ENCODE measurements around the gene JADE2. TPM values are rescaled to one million over a fixed set of nuclear protein-coding genes. Genes with fewer than 3 reads are reported as not detected.

The JADE2 gene
- total RNA-seq, 2 experiments from 2014 or later, result 58.1 to 68.0 TPM

- peaks cover 50% of the 10 kb centered on the region for H3K36me3 Mint-ChIP-seq (ENCODE audit: low read depth)
- POLR2A ChIA-PET, result no interaction called here
- H3K9me3 Mint-ChIP-seq (ENCODE audit: low read depth), result no peaks in the 10 kb centered on the region
- intact Hi-C loops (cut with DNase I, micrococcal nuclease), result no loop called here
- H3K27ac Mint-ChIP-seq, result no peak overlapping the region
- DNase-seq (no peak), ATAC-seq (no peak)
- H3K4me1 Mint-ChIP-seq, result peaks cover 3% of the 10 kb centered on the region
- H3K27me3 Mint-ChIP-seq, result no peaks in the 10 kb centered on the region
- H3K4me3 Mint-ChIP-seq, result no peak overlapping the region
- CTCF ChIA-PET, result interaction anchor here (1.6 kb wide), 1 partner anchor 15 kb away, joined by 4 read pairs; no protein-coding TSS in a partner anchor
These were observed 37.8 kb downstream of the JADE2 start for GRCh38 chr5:134563221-134563620.

- ATAC-seq (no peak), DNase-seq (no peak)
- peak overlapping the region; percentile 19 for H3K27ac Mint-ChIP-seq
- no peak overlapping the region for H3K4me3 Mint-ChIP-seq
- H3K4me1 Mint-ChIP-seq, result peaks cover 4% of the 10 kb centered on the region
- ChIA-PET POLR2A (no interaction called here), CTCF (interaction anchor here (0.8 kb wide), 1 partner anchor 14 kb away, joined by 4 read pairs; no protein-coding TSS in a partner anchor)
- peaks cover 51% of the 10 kb centered on the region for H3K36me3 Mint-ChIP-seq (ENCODE audit: low read depth)
- no peaks in the 10 kb centered on the region for H3K27me3 Mint-ChIP-seq
- intact Hi-C loops (cut with DNase I, micrococcal nuclease), result no loop called here
- H3K9me3 Mint-ChIP-seq (ENCODE audit: low read depth), result no peaks in the 10 kb centered on the region
These were observed 38.5 kb downstream of the JADE2 start for GRCh38 chr5:134563962-134564361.

- ChIA-PET CTCF (interaction anchor here (0.8 kb wide), 1 partner anchor 14 kb away, joined by 4 read pairs; no protein-coding TSS in a partner anchor), POLR2A (no interaction called here)
- H3K9me3 Mint-ChIP-seq (ENCODE audit: low read depth), result no peaks in the 10 kb centered on the region
These were observed 38.9 kb downstream of the JADE2 start for GRCh38 chr5:134564396-134564795.

GRCh38 chr5:134565791-134566740 lies 40.6 kb downstream of the JADE2 start:
- no peak overlapping the region for H3K4me3 Mint-ChIP-seq
- ChIA-PET CTCF (interaction anchor here (0.6 to 1.5 kb wide), 2 partner anchors 12 to 101 kb away, joined by 3 read pairs; no protein-coding TSS in a partner anchor), POLR2A (interaction anchor here (0.5 kb wide), 1 partner anchor 211 kb away, joined by 4 read pairs; no protein-coding TSS in a partner anchor)
- H3K36me3 Mint-ChIP-seq (ENCODE audit: low read depth), result peaks cover 50% of the 10 kb centered on the region
- H3K27ac Mint-ChIP-seq, result no peak overlapping the region
- ATAC-seq (no peak), DNase-seq (no peak)
- intact Hi-C loops (cut with DNase I, micrococcal nuclease), result no loop called here
- H3K27me3 Mint-ChIP-seq, result no peaks in the 10 kb centered on the region
- H3K4me1 Mint-ChIP-seq, result peaks cover 6% of the 10 kb centered on the region
- no peaks in the 10 kb centered on the region for H3K9me3 Mint-ChIP-seq (ENCODE audit: low read depth)

More at GRCh38 chr5:134564396-134564795, 38.9 kb downstream of the JADE2 start:
- Mint-ChIP-seq H3K27me3 (no peaks in the 10 kb centered on the region), H3K36me3 (ENCODE audit: low read depth) (peaks cover 53% of the 10 kb centered on the region), H3K4me1 (peaks cover 6% of the 10 kb centered on the region), H3K27ac (no peak overlapping the region), H3K4me3 (no peak overlapping the region)
- intact Hi-C loops (cut with DNase I, micrococcal nuclease), result no loop called here
- ATAC-seq (no peak), DNase-seq (no peak)

GRCh38 chr5:134566741-134567221 lies 41.3 kb downstream of the JADE2 start:
- intact Hi-C loops (cut with DNase I, micrococcal nuclease), result no loop called here
- H3K36me3 Mint-ChIP-seq (ENCODE audit: low read depth), result peaks cover 48% of the 10 kb centered on the region
- POLR2A ChIA-PET, result interaction anchor here (0.5 kb wide), 1 partner anchor 212 kb away, joined by 4 read pairs; no protein-coding TSS in a partner anchor
- no peak for DNase-seq
- no peaks in the 10 kb centered on the region for H3K9me3 Mint-ChIP-seq (ENCODE audit: low read depth)
- H3K4me1 Mint-ChIP-seq, result peaks cover 6% of the 10 kb centered on the region
- ATAC-seq, result no peak
- CTCF ChIA-PET, result interaction anchor here (0.6 to 1.5 kb wide), 3 partner anchors 11 to 101 kb away, joined by 3 read pairs; no protein-coding TSS in a partner anchor
- H3K27ac Mint-ChIP-seq, result peak overlapping the region; percentile 28
- H3K27me3 Mint-ChIP-seq, result no peaks in the 10 kb centered on the region
- no peak overlapping the region for H3K4me3 Mint-ChIP-seq

GRCh38 chr5:134567641-134568336 lies 42.3 kb downstream of the JADE2 start:
- no peaks in the 10 kb centered on the region for H3K9me3 Mint-ChIP-seq (ENCODE audit: low read depth)
- H3K27me3 Mint-ChIP-seq, result no peaks in the 10 kb centered on the region
- no peak overlapping the region for H3K4me3 Mint-ChIP-seq
- DNase-seq, result no peak
- H3K27ac Mint-ChIP-seq, result peak overlapping the region; percentile 78
- no peak for ATAC-seq
- H3K4me1 Mint-ChIP-seq, result peaks cover 6% of the 10 kb centered on the region
- intact Hi-C loops (cut with DNase I, micrococcal nuclease), result no loop called here
- CTCF ChIA-PET, result interaction anchor here (0.6 to 1.0 kb wide), 3 partner anchors 9 to 20 kb away, joined by 3 to 5 read pairs (median 4); no protein-coding TSS in a partner anchor
- peaks cover 49% of the 10 kb centered on the region for H3K36me3 Mint-ChIP-seq (ENCODE audit: low read depth)
- POLR2A ChIA-PET, result interaction anchor here (0.6 kb wide), 2 partner anchors 340 to 343 kb away, joined by 3 to 4 read pairs; no protein-coding TSS in a partner anchor

GRCh38 chr5:134568337-134568700 lies 42.8 kb downstream of the JADE2 start:
- ChIA-PET POLR2A (interaction anchor here (0.6 kb wide), 2 partner anchors 340 to 343 kb away, joined by 3 to 4 read pairs; no protein-coding TSS in a partner anchor), CTCF (interaction anchor here (0.8 to 1.0 kb wide), 2 partner anchors 9 to 16 kb away, joined by 4 to 5 read pairs; no protein-coding TSS in a partner anchor)
- Mint-ChIP-seq H3K27ac (peak overlapping the region; percentile 78), H3K4me3 (no peak overlapping the region), H3K9me3 (ENCODE audit: low read depth) (no peaks in the 10 kb centered on the region), H3K27me3 (no peaks in the 10 kb centered on the region), H3K36me3 (ENCODE audit: low read depth) (peaks cover 46% of the 10 kb centered on the region), H3K4me1 (peaks cover 6% of the 10 kb centered on the region)
- DNase-seq (no peak), ATAC-seq (no peak)
- intact Hi-C loops (cut with DNase I, micrococcal nuclease), result no loop called here

GRCh38 chr5:134568761-134569695 lies 43.6 kb downstream of the JADE2 start:
- Mint-ChIP-seq H3K9me3 (ENCODE audit: low read depth) (no peaks in the 10 kb centered on the region), H3K27ac (peak overlapping the region; percentile 80), H3K4me1 (peaks cover 6% of the 10 kb centered on the region), H3K27me3 (no peaks in the 10 kb centered on the region), H3K4me3 (no peak overlapping the region), H3K36me3 (ENCODE audit: low read depth) (peaks cover 43% of the 10 kb centered on the region)
- intact Hi-C loops (cut with DNase I, micrococcal nuclease), result no loop called here
- DNase-seq, result no peak
- ATAC-seq, result no peak
- ChIA-PET POLR2A (interaction anchor here (0.6 kb wide), 1 partner anchor 339 kb away, joined by 3 read pairs; no protein-coding TSS in a partner anchor), CTCF (interaction anchor here (0.6 to 0.8 kb wide), 2 partner anchors 8 to 18 kb away, joined by 3 to 4 read pairs; no protein-coding TSS in a partner anchor)

GRCh38 chr5:134569758-134570364 lies 44.4 kb downstream of the JADE2 start:
- Mint-ChIP-seq H3K4me1 (peaks cover 6% of the 10 kb centered on the region), H3K36me3 (ENCODE audit: low read depth) (peaks cover 41% of the 10 kb centered on the region), H3K9me3 (ENCODE audit: low read depth) (no peaks in the 10 kb centered on the region), H3K4me3 (no peak overlapping the region), H3K27me3 (no peaks in the 10 kb centered on the region), H3K27ac (peak overlapping the region; percentile 80)
- DNase-seq (no peak), ATAC-seq (no peak)
- POLR2A ChIA-PET, result no interaction called here
- intact Hi-C loops (cut with DNase I, micrococcal nuclease), result no loop called here
- CTCF ChIA-PET, result interaction anchor here (0.6 kb wide), 1 partner anchor 17 kb away, joined by 3 read pairs; no protein-coding TSS in a partner anchor

- no peak for DNase-seq
- no peak for ATAC-seq
- ChIA-PET POLR2A (no interaction called here), CTCF (no interaction called here)
- H3K27ac Mint-ChIP-seq, result peak overlapping the region; percentile 80
- no peaks in the 10 kb centered on the region for H3K27me3 Mint-ChIP-seq
- peaks cover 42% of the 10 kb centered on the region for H3K36me3 Mint-ChIP-seq (ENCODE audit: low read depth)
- H3K4me3 Mint-ChIP-seq, result no peak overlapping the region
- peaks cover 6% of the 10 kb centered on the region for H3K4me1 Mint-ChIP-seq
- H3K9me3 Mint-ChIP-seq (ENCODE audit: low read depth), result no peaks in the 10 kb centered on the region
- intact Hi-C loops (cut with DNase I, micrococcal nuclease), result no loop called here
These were observed 44.9 kb downstream of the JADE2 start for GRCh38 chr5:134570365-134570758.

All from activated CD4-positive, alpha-beta T cell treated with anti-CD3 and anti-CD28 coated beads for 36 hours (primary cell).